Glomerular visceral epithelial cell (primary cell): ENCODE measurements around the gene PEX7.
"Not testable (repeated sequence)": the region's sequence is repeated elsewhere in the genome, so short reads cannot be mapped to it uniquely, and the experiment has no call there.

Experiments used
- DNase-seq: peaks from one replicate; pipeline ENCODE4 v3.0.0-alpha.2; 2016; ENCODE audit errors: extremely low spot score

PEX7 gene

GRCh38 chr6:136822376-136823127 lies at the start of gene PEX7:
TSS of gene PEX7 (plus strand) at chr6:136822592. CDS start at chr6:136822666, 74 bp downstream.
- DNase-seq = peak; percentile 88

- peak; percentile 70 for DNase-seq
These were observed 49.5 kb upstream of the PEX7 start for GRCh38 chr6:136772685-136773472.

GRCh38 chr6:136773473-136773796 lies 49.0 kb upstream of the PEX7 start:
- no peak for DNase-seq

GRCh38 chr6:136774228-136775041 lies 48.0 kb upstream of the PEX7 start:
- no peak for DNase-seq

GRCh38 chr6:136775081-136775480 lies 47.3 kb upstream of the PEX7 start:
- no peak for DNase-seq

- no peak for DNase-seq
These were observed 46.8 kb upstream of the PEX7 start for GRCh38 chr6:136775548-136775947.

GRCh38 chr6:136777651-136778050 lies 44.7 kb upstream of the PEX7 start:
- no peak for DNase-seq

- no peak for DNase-seq
These were observed 42.7 kb upstream of the PEX7 start for GRCh38 chr6:136779682-136780081.

- DNase-seq = no peak
These were observed 41.4 kb upstream of the PEX7 start for GRCh38 chr6:136780972-136781371.

GRCh38 chr6:136782021-136782770 lies 40.2 kb upstream of the PEX7 start:
- peak; percentile 21 for DNase-seq

- no peak for DNase-seq
These were observed 39.4 kb upstream of the PEX7 start for GRCh38 chr6:136783021-136783420.

- DNase-seq = no peak
These were observed 38.7 kb upstream of the PEX7 start for GRCh38 chr6:136783495-136784270.

- DNase-seq = no peak
These were observed 38.1 kb upstream of the PEX7 start for GRCh38 chr6:136784271-136784664.

GRCh38 chr6:136784910-136785746 lies 37.3 kb upstream of the PEX7 start:
- no peak for DNase-seq

- DNase-seq = no peak
These were observed 35.7 kb upstream of the PEX7 start for GRCh38 chr6:136786658-136787057.

GRCh38 chr6:136787726-136788068 lies 34.7 kb upstream of the PEX7 start:
- DNase-seq = no peak

GRCh38 chr6:136788069-136788902 lies 34.1 kb upstream of the PEX7 start:
- no peak for DNase-seq

GRCh38 chr6:136789440-136789839 lies 33.0 kb upstream of the PEX7 start:
- not testable (repeated sequence) for DNase-seq
